GM10847 (cell line): Measurements from ENCODE around the gene PHEX.

ENCODE experiments used
- POLR2A ChIP-seq: IDR thresholded peaks from 2 replicates; pipeline ENCODE4 v1.6.1; 2011; ENCODE audit not compliant: insufficient read length; ENCODE audit errors: extremely low read depth

Gene PHEX

DNA sequence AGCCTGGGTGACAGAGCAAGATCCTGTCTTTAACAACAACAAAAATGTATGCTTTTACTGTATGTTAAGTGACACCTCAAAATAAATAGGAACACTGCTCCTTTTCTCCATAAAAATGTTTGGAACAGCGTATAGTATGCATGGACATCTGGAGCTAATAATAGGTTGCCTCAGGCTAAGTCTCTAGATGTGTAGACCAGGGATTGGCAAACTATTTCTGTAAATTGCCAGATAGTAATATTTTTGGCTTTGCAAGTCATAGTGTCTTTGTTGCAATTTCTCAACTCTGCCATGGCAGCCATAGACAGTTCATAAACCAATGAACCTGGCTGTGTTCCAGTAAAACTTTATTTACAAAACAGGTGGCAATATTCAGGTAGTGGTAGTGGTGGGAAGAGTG lies 164.0 kb downstream of the PHEX start:
- TF ChIP-seq POLR2A, result no peak

GRCh38 chrX:22202251-22202650 lies 170.1 kb downstream of the PHEX start:
- TF ChIP-seq POLR2A, result no peak

GRCh38 chrX:22203186-22203585 lies 171.1 kb downstream of the PHEX start:
- TF ChIP-seq POLR2A, result no peak

GRCh38 chrX:22206781-22207180 lies 174.7 kb downstream of the PHEX start:
- no peak for TF ChIP-seq POLR2A

- no peak for TF ChIP-seq POLR2A
Observed at GRCh38 chrX:22220941-22221340, 188.8 kb downstream of the PHEX start.

DNA sequence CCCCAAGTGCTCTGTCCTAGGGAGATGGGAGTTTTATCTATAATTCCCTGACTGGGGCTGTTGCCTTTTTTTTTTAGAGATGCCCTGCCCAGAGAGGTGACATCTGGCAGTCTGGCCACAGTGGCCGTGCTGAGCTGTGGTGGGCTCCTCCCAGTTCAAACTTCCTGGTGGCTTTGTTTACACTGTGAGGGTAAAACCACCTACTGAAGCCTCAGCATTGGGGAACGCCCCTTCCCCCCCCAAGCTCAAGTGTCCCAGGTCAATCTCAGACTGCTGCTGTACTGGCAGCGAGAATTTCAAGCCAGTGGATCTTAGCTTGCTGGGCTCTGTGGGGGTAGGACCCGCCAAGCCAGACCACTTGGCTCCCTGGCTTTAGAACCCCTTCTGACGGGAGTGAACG lies 202.3 kb downstream of the PHEX start:
- no peak for TF ChIP-seq POLR2A

GRCh38 chrX:22237479-22237878 lies 205.4 kb downstream of the PHEX start:
- no peak for TF ChIP-seq POLR2A

DNA sequence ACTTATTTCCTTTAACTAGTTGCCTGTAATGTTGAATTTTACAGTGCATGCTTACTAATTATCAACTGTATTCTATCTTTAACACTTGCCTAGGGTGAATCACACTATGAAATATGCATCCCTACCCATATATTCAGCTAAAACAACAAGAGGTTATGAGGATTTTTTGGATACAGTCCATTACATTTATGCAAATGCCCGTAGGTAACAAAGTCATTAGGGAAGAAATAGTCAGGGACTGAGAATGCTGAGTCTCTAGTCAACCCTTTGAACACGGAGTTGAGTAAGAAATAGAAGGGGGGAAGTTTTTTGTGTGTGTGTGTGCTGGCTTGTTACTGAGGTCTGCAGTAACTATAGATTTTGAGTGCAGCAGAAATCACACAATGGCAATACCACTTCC lies 214.5 kb downstream of the PHEX start:
- no peak for TF ChIP-seq POLR2A

GRCh38 chrX:22247169-22247568 lies 215.0 kb downstream of the PHEX start:
- TF ChIP-seq POLR2A, result no peak

- TF ChIP-seq POLR2A, result no peak
Observed at GRCh38 chrX:22248401-22248800, 216.3 kb downstream of the PHEX start.

- no peak for TF ChIP-seq POLR2A
Observed at GRCh38 chrX:22249371-22249770, 217.2 kb downstream of the PHEX start.

GRCh38 chrX:22268706-22269105 lies 236.6 kb downstream of the PHEX start:
- no peak for TF ChIP-seq POLR2A

DNA sequence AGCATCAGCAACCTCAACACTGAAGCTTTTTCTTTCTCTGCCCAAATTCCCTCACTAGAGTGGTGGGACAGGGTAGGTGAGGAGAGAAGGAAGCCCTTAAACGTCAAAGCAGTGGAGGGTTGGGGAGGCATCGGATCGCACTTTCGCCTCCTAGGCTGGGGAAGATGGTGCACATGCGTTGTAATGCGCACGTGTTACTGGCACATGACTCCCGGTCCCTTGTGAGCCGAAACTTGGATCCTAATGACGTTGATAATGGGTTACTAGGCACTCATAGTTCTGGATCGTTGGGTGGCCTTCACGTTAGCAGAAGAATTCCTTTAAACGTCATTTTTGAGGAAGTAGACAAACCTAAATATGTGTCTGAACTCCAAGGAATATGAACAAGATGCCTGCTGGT lies 240.5 kb downstream of the PHEX start, which contains the start of gene CBLL2:
Gene CBLL2 (plus strand): TSS at position 301 of the 400 bp plus-strand sequence. CDS start 79 bp downstream, at position 380.
- TF ChIP-seq POLR2A, result no peak

- no peak for TF ChIP-seq POLR2A
Observed at GRCh38 chrX:22273714-22274317, 241.7 kb downstream of the PHEX start.

DNA sequence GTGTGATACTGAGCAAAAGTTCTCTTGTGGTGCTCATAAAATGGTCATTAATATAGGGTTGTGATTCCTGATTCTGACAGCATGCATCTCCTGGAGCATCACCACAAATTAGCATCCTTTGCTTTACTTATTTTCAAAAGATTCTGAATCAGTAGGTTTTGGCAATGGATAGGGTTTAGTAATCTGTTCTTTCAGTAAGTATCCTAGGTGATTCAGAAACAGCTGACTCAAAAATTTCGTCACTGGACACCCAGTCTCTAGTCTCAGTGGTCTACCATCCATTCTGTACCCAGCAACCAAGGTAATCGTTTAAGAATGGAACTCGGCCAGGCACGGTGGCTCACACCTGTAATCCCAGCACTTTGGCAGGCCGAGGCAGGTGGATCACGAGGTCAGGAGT lies 244.7 kb downstream of the PHEX start:
- TF ChIP-seq POLR2A, result no peak

GRCh38 chrX:22278375-22278774 lies 246.2 kb downstream of the PHEX start:
- TF ChIP-seq POLR2A, result no peak

DNA sequence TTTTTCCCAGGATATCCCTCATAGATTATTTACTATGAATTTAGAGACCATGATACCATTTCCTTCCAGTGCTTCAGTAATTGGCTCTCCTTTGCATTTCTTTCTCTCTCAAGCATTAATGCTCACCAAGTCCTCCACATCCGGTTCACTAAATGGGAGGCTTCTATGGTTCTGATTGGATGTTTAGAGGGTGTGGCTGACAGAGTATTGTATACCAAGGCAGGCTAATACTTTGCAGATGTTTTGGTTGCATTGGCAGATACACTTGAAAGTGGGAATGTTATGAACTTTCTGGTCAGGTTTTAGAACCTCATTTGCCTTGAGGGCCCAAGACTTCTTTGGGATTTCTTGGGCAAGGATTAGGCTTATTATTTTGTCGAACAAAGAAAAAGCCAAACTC lies 264.7 kb downstream of the PHEX start:
- no peak for TF ChIP-seq POLR2A
